Lung (tissue), 12 donors: ENCODE results near the gene CEP70. TPM values are rescaled to one million over a fixed set of nuclear protein-coding genes. Genes with fewer than 3 reads are reported as not detected.

Experiments used
- ATAC-seq: fragments of 200-7000 bp; cut with Tn5 transposase; one replicate; pipeline ENCODE4 v1.9.1; 2020; ENCODE audit warnings: moderate number of reproducible peaks; ENCODE audit not compliant: insufficient read depth, low FRiP score
- DNase-seq, 3 donors: peaks; one replicate each; pipeline ENCODE4 v3.0.0-alpha.2; 2013 to 2017
- H3K27ac ChIP-seq, 2 donors: one replicate each; pipeline ENCODE4 v1.5.1; 2013; ENCODE audit warnings: mild to moderate bottlenecking in 2 of 2, moderate library complexity in 2 of 2, control low read depth in 1 of 2, inconsistent platforms in 1 of 2, low read depth in 1 of 2, low read length in 1 of 2
- H3K27me3 ChIP-seq, 3 donors: one replicate each; pipeline ENCODE4 v1.5.1; 2013; ENCODE audit warnings: low read length in 2 of 3; ENCODE audit not compliant: control insufficient read depth in 3 of 3, insufficient read depth in 3 of 3
- H3K36me3 ChIP-seq, 4 donors: one replicate each; pipeline ENCODE4 v1.5.1; 2013; ENCODE audit warnings: low read length in 4 of 4, mild to moderate bottlenecking in 1 of 4, moderate library complexity in 1 of 4; ENCODE audit not compliant: control insufficient read depth in 4 of 4, insufficient read depth in 4 of 4
- H3K4me1 ChIP-seq, 5 donors: one replicate each; pipeline ENCODE4 v1.5.1; 2013; ENCODE audit warnings: low read length in 5 of 5, mild to moderate bottlenecking in 2 of 5, moderate library complexity in 1 of 5; ENCODE audit not compliant: control insufficient read depth in 5 of 5, insufficient read depth in 5 of 5
- H3K4me3 ChIP-seq: one replicate; pipeline ENCODE4 v1.5.1; 2013; ENCODE audit warnings: mild to moderate bottlenecking, control low read depth, moderate library complexity
- H3K9ac ChIP-seq, 2 donors: one replicate each; pipeline ENCODE4 v1.5.1; 2013; ENCODE audit warnings: low read length in 2 of 2, control low read depth in 1 of 2; ENCODE audit not compliant: insufficient read depth in 1 of 2
- H3K9me3 ChIP-seq, 4 donors: one replicate each; pipeline ENCODE4 v1.5.1; 2013; ENCODE audit warnings: low read length in 3 of 4, mild to moderate bottlenecking in 1 of 4, moderate library complexity in 1 of 4; ENCODE audit not compliant: control insufficient read depth in 4 of 4, insufficient read depth in 3 of 4
- CTCF ChIP-seq: IDR thresholded peaks from 2 replicates; pipeline ENCODE4 v1.5.1; 2012; ENCODE audit warnings: mild to moderate bottlenecking; ENCODE audit errors: control extremely low read depth, extremely low read depth
- WGBS, 2 donors: extraction: QIAGEN DNeasy Blood & Tissue Kit; methylation state at CpG; one replicate each; pipeline ENCODE4 v1.1.7; 2013; 5-methylcytosine and 5-hydroxymethylcytosine counted together
- polyA plus RNA-seq, 2 donors: library from polyadenylated mRNA; stranded (reverse); fragments of 200-250 nt; gene quantifications; one replicate each; pipeline ENCODE4 v1.2.1, GENCODE V29; 2013
- total RNA-seq, 2 donors: library from RNA; depleted of rRNA in 1 of 2; stranded (reverse); fragments of >200 nt in 1 of 2; gene quantifications; one replicate each; pipeline ENCODE4 v1.2.1, GENCODE V29; 2014 to 2021
- donor health status: control.
- donor health status: control.
- donor health status: Bipolar disorder and iron deficiency.
- donor health status: healthy.
- donor health status: DM: yes; HTN: yes; CAD: no.

Gene CEP70
- total and polyA plus RNA-seq, 4 donors, result 19.5 to 137 (median 32.5) TPM

- no peak for DNase-seq
- Histone ChIP-seq H3K27me3 (no peaks in the 10 kb centered on the region), H3K9me3 (peaks cover 0 to 8% (median 4%) of the 10 kb centered on the region in 4 donors), H3K9ac (no peak overlapping the region), H3K4me1 (peaks cover 0 to 15% (median 0%) of the 10 kb centered on the region in 5 donors), H3K4me3 (no peak overlapping the region), H3K36me3 (peaks cover 1 to 8% (median 6%) of the 10 kb centered on the region in 4 donors), H3K27ac (peak overlapping the region in 1 of 2 donors; percentile 45)
- TF ChIP-seq CTCF, result no peak
- no peak for ATAC-seq
These were observed 99.5 kb downstream of the CEP70 start for GRCh38 chr3:138494607-138494929.

GRCh38 chr3:138493804-138494606 is 100.1 kb downstream of the CEP70 start:
- Histone ChIP-seq H3K27me3 (no peaks in the 10 kb centered on the region), H3K9ac (no peak overlapping the region), H3K4me3 (no peak overlapping the region), H3K27ac (peak overlapping the region in 1 of 2 donors; percentile 45), H3K9me3 (peaks cover 0 to 11% (median 4%) of the 10 kb centered on the region in 4 donors), H3K4me1 (peaks cover 0 to 15% (median 0%) of the 10 kb centered on the region in 5 donors), H3K36me3 (peaks cover 0 to 8% (median 6%) of the 10 kb centered on the region in 4 donors)
- ATAC-seq (peak; percentile 84), DNase-seq (no peak)
- no peak for TF ChIP-seq CTCF
- WGBS, 2 donors, result 71 to 80% methylated on average over 3 of the region's 3 CpGs

- TF ChIP-seq CTCF, result no peak
- WGBS, 2 donors, result 93 to 94% methylated on average over 4 of the region's 4 CpGs
- H3K36me3 ChIP-seq, result peaks cover 0 to 8% (median 6%) of the 10 kb centered on the region in 4 donors
These were observed 100.9 kb downstream of the CEP70 start for GRCh38 chr3:138492980-138493675.

More at GRCh38 chr3:138492980-138493675, 100.9 kb downstream of the CEP70 start:
- peaks cover 0 to 15% (median 0%) of the 10 kb centered on the region in 5 donors for H3K4me1 ChIP-seq
- peak overlapping the region in 1 of 2 donors; percentile 53 for H3K27ac ChIP-seq
- no peak overlapping the region for H3K9ac ChIP-seq
- no peaks in the 10 kb centered on the region for H3K27me3 ChIP-seq
- H3K9me3 ChIP-seq, result peaks cover 0 to 13% (median 5%) of the 10 kb centered on the region in 4 donors
- no peak overlapping the region for H3K4me3 ChIP-seq
- DNase-seq (no peak), ATAC-seq (no peak)
